Cerebellar nuclear complex (tissue), 1 donor: Measurements from ENCODE around the gene SNX18.

Source experiments
- DNase-seq, 2 experiments: peaks; one replicate each; lab custom pipeline; 2025; lab: John Stamatoyannopoulos, UW

Gene SNX18

GRCh38 chr5:54541823-54542783 lies 24.5 kb downstream of the SNX18 start:
- DNase-seq: no peak

GRCh38 chr5:54544044-54544443 lies 26.5 kb downstream of the SNX18 start:
- no peak for DNase-seq

DNA sequence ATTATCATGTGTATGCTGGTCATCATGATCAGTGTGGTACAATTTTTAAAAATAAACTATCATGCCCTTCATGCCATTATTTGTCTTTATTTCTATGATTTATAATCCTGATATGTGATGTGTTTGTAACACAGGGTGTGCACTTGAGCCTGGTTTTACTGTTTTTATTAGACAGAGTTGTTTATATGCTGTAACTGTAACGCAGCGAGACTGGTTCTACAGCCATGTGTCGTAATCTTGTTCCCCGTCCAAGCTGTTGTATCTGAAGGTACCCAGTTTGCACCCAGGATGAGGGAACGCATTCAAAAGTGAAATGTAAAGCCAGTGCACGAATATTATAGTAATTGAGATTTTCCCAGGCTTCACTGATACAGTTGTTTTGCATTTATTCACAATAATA lies 28.2 kb downstream of the SNX18 start:
- no peak for DNase-seq

DNA sequence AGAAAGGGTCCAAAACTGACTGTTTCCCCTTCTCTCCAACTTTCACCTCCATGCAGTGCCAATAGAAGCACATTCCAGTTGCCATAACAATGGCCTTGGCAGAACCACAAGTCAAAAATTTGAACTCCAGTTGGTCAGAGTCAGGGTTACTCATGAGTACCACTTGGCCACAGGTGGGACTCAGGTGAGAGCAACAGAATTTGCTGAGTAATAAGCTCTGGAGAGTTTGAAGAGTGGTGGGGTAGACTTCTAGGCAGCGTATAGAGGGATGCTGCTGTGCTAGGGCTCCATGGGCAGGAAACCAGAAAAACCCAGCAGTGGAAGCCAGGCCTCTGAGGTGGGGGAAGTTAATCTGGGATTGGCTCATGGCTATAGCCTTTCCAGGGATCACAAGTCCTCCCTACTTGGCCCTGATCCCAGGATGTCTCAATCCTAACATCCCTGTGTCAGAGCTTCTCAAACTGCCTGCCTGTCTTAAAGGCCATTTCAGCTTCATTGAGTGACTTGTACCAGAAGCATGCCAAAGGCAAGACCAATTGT lies 30.2 kb downstream of the SNX18 start:
- no peak for DNase-seq

DNA sequence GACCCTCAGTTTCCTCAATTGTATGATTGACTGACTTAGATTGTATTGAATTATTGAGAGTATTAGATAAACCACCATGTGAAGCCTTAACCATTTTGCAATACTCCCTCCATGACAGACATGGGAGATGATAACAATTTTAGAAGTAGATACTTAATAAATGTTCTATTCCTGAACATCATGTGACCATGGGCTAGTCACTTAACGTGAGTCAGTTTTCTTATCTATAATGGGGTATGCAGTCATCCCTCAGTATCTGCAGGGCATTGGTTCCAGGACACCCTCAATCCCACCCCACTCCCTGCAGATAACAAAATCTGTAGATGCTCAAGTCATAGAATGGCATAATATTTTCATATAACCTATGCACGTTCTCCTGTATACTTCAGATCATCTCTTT lies 31.0 kb downstream of the SNX18 start:
- DNase-seq: no peak

DNA sequence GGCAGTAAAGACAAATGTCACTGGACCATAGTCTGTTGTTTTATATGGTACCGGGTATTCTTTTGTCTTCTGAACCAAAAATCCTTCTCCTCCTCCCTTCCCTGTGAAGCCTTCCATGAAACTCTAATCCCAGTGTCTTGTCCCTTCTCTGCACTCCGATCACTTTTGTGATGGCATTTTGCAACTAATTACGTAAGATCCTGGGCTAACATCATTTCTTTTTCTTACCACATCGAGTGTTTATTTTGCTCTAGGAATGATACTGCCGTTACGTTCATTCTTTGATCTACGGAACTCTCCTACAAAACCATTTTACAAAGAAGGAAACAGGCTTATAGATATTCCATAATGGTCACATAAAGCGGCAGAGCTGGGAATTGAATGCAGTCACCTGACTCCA lies 33.7 kb downstream of the SNX18 start:
- no peak for DNase-seq

DNA sequence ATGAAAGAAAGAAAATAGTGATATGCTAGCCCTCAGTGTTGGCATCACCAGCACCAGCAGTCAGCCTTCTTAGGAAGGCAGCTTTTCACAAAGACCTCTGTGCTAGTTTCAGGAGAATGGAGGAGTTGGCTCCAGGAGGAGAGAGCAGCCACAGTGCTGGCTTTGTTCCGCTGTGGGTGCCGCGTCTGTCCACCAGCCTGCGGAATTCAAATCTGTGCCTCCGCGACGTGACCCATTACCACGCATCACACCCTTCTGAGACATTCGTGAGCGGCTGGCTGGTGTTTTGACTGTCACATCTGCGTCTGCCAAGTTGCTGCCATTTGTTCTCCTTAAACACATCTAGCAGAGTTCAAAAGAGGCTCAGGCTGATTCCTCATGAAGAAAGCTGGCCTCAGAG lies 34.4 kb downstream of the SNX18 start:
- no peak for DNase-seq

- no peak for DNase-seq
Measured at GRCh38 chr5:54552446-54552845, 34.9 kb downstream of the SNX18 start.

DNA sequence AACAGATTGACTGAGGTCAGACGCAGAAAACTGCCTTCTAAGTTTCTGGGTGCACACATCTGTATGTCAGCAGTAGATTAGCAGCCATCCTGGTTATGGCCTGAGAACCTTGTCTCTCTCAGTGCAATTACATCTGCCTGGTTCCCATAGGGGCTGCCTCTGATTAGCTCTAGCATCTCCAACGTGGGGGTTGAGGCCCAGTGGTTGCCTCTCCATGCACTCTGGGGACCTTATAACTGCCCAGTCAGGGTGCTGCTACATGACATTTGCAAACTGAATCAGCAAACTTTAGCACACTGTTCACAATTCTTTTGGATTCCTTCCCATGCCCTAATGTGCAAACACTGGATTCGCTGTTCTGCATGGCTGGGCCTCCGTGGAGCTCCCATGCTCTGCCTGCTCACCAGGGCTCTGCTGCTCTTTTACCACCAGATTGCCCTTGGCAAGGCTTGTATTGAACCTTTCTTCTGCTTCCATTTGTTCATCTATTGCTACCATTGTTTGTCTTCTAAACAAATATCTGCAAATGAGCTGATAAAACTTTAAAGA lies 36.2 kb downstream of the SNX18 start:
- no peak for DNase-seq

DNA sequence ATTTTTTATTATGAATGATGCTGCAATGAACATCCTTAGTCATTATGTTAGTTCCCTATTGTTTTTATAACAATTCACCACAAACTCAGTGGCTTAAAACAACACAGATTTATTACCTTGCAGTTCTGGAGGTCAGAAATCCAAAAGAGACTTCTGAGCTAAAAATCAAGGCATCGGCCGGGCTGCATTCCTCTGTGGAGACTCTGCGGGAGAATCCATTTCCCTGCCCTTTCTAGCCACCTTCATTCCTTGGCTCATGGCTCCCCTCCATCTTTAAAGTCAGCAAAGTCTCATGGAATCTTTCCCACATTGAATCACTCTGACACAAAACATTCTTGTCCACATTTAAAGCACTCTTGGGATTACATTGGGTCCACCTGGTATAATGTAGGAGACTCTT lies 38.6 kb downstream of the SNX18 start:
- DNase-seq: no peak

DNA sequence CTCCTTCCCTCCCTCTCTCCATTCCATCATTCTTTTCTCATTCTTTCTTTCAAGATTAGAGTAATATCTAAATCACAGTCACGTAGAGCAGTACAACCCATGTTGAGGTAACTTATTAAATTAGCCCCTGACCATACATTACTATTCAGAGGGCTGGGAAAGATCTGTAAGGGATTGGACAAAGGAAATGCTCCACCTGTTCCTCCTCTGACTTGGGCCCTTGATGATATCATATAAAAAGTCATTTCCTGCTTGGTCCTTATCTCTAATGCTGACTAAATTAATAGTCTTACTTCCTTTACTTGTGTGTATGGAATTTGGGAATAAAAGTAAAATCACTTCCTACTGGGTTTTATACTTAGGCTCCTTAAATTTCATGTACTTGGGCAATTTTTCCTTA lies 40.8 kb downstream of the SNX18 start:
- DNase-seq: no peak

GRCh38 chr5:54561651-54562050 lies 44.1 kb downstream of the SNX18 start:
- DNase-seq: no peak

DNA sequence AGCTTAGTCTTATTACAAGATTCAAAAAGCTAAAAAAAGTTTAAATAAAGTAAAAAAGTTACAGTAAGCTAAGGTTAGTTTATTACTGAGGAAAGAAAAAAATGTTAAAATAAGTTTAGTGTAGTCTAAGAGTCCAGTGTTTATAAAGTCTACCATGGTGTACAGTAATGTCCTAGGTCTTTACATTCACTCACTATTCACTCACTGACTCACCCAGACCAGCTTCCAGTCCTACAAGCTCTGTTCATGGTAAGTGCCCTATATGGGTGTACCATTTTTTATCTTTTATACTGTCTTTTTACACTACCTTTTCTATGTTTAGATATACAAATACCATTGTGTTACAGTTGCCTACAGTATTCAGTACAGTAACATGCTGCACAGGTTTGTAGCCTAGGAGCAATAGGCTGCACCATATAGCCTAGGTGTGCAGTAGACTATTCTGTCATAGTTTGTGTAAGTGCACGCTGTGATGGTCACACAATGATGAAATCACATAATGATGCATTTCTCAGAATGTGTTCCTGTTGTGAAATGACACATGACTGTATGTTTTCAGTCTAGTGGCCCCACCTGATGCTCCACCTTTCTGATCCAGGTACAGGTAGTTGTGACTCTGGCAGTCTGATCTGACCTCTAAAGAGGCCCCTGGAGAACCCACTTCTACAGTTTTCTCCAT lies 45.7 kb downstream of the SNX18 start:
- DNase-seq: no peak

DNA sequence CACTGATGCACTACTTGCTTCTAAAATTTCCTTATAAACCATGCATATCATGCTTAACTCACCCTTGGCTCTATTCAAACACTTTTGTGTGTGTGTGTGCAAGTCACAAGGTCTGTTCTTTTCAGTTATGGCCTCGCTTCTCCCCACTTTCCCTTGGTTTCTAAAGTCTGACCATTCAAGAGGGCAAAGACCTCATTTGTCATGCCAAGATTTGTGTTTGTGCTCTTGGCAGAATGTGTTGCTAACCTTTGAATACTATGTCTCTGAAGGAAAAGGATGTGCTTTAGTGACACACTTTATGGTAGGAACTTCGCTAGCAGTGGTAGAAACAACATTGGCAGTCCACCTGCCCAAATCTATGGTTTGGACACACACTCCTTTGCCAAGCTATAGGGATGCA lies 50.4 kb downstream of the SNX18 start:
- DNase-seq: no peak

GRCh38 chr5:54570916-54571315 lies 53.4 kb downstream of the SNX18 start:
- no peak for DNase-seq

- no peak for DNase-seq
Measured at GRCh38 chr5:54571462-54571861, 53.9 kb downstream of the SNX18 start.

GRCh38 chr5:54573812-54574489 lies 56.4 kb downstream of the SNX18 start:
- no peak for DNase-seq

DNA sequence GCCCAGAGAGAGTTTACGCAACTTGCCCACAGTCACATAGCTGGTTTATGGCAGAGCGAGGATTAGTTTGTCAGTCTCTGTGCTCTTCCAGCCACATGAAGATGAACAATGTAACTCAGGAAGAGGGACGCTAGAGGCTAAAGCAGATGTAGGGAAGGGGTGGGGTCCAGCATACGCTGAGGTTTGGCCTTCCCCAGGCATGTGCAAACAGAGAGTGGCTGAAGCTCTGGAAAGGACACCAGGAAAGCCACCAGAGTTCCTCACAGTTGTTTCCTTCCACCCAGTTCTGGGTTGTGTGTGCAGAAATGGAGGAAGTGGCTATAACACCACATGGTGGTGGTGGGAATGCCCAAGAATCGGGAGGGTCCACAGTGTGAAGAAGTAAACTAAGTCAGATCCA lies 60.0 kb downstream of the SNX18 start:
- no peak for DNase-seq

DNA sequence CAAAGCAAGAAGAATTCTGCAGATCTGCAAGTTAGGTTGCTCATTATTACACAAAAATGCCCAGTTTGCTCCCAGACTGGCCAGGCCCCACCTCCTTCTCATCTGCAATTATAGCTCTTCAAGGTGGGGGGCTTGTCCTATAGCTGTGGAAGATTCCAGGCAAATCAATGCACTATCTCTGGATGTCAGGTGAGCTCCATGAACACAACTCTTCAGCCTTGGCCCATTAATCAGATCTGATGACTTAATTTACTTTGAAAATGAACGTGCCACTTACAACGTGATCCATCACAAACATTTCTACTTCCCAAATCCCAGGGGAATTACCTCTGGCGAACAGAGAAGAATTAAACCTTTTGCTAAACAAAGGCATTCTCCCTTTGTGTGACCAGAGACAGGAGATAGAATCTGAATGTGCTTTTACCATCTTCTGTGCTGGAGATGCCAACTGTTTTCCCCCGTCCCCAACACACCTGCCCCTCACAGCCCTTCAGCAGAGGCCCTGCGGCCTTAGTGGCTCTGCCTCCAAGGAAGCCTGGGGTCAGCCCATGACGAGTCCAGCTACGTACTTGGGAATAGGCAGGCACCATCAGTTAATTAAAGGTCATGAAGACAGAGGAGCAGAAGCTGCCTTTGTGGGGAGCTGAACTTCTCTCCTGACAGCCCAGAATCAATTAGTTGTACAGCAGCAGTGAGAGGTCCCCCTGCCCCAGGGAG lies 60.5 kb downstream of the SNX18 start:
- no peak for DNase-seq

- no peak for DNase-seq
Measured at GRCh38 chr5:54579591-54580295, 62.2 kb downstream of the SNX18 start.
